Ovary (tissue), 9 donors: ENCODE measurements around the gene ARID5A. TPM values are rescaled to one million over a fixed set of nuclear protein-coding genes. Genes with fewer than 3 reads are reported as not detected.
A peak's percentile ranks its signal among the peaks of the same experiment; 100 is the strongest.

Experiments used
- DNase-seq, 5 donors: peaks; one replicate each; pipeline ENCODE4 v3.0.0-alpha.2; 2019 to 2020
- H3K27ac ChIP-seq, 2 donors: fragments of 200-600 bp; one replicate each; pipeline versions ENCODE4 v1.5.1 to v1.8.0; 2019 to 2022
- H3K27me3 ChIP-seq: fragments of 200-600 bp; one replicate; pipeline ENCODE4 v1.8.0; 2022
- H3K36me3 ChIP-seq: fragments of 200-600 bp; sonication (generic); one replicate; pipeline ENCODE4 v1.5.1; 2019
- H3K4me1 ChIP-seq: one replicate; pipeline ENCODE4 v1.8.1; 2013; ENCODE audit warnings: mild to moderate bottlenecking, moderate library complexity; ENCODE audit not compliant: insufficient read depth
- H3K4me3 ChIP-seq: fragments of 200-600 bp; sonication (generic); one replicate; pipeline ENCODE4 v1.5.1; 2017
- H3K9me3 ChIP-seq, 2 donors: fragments of 200-600 bp in 1 of 2; sonication (generic) in 1 of 2; one replicate each; pipeline versions ENCODE4 v1.5.1 to v1.8.1; 2013 to 2019; ENCODE audit warnings: mild to moderate bottlenecking in 1 of 2, moderate library complexity in 1 of 2
- CTCF ChIP-seq, 3 donors: fragments of 450-650 bp in 2 of 3; fragments of 200-600 bp in 1 of 3; IDR thresholded peaks; one replicate each; pipeline versions ENCODE4 v1.5.1 to v1.8.0; 2016 to 2022; ENCODE audit warnings: antibody characterized with exemption in 3 of 3, mild to moderate bottlenecking in 1 of 3
- EP300 ChIP-seq: sonication (generic); formaldehyde crosslinking; IDR thresholded peaks from one replicate; pipeline ENCODE4 v1.6.1; 2017; ENCODE audit warnings: antibody characterized with exemption
- POLR2A ChIP-seq: fragments of 450-650 bp; IDR thresholded peaks from one replicate; pipeline ENCODE4 v1.6.1; 2017; ENCODE audit warnings: antibody characterized with exemption, mild to moderate bottlenecking, moderate library complexity
- WGBS, 3 donors: extraction: QIAGEN DNeasy Blood & Tissue Kit in 1 of 3; methylation state at CpG; one replicate each; pipeline versions ENCODE4 v1.1.5 to v1.1.7; 2013 to 2017; 5-methylcytosine and 5-hydroxymethylcytosine counted together
- intact Hi-C, 4 donors: fragments of 100-400 bp; cut with DNase I; formaldehyde crosslinking; loops; one replicate each; pipeline versions ENCODE4 v1.11.0 to v1.15.1; 2022 to 2023
- polyA plus RNA-seq, 2 donors: library from polyadenylated mRNA; stranded (reverse); fragments of 200-250 nt in 1 of 2; fragments of 350-450 nt in 1 of 2; fragmentation: Illumina TruSeq in 1 of 2; extraction: RNeasy Lipid Tissue Mini Kit (QIAGEN cat#74804) in 1 of 2; gene quantifications; one replicate each; pipeline ENCODE4 v1.2.3, GENCODE V29; 2013 to 2014
- total RNA-seq, 7 donors: library from RNA; depleted of rRNA in 2 of 7; stranded (reverse); fragments of >200 nt in 2 of 7; fragmentation: NEBNext Ultra II Directional in 3 of 7; extraction: Animal tissue kit (Norgen Biotek cat#: 25700) in 3 of 7; gene quantifications; one replicate each; pipeline versions ENCODE4 v1.1.0 to v1.2.4, GENCODE V29; 2016 to 2023
- donor health status: DM: no; HTN: no; CAD: no; lungs with moderate emphysema.
- donor health status: DM: no; HTN: no; CAD: no.
- donor health status: Bipolar disorder and iron deficiency.
- donor health status: DM: yes; HTN: yes; CAD: no.
- donor health status: DM: no; HTN: no; CAD: no.
- donor health status: DM: yes; HTN: yes; CAD: no.

The ARID5A gene
- total and polyA plus RNA-seq, 9 donors = 1.5 to 46.1 (median 17.1) TPM

GRCh38 chr2:96509114-96509846 is 27.3 kb upstream of the ARID5A start:
- TF ChIP-seq CTCF (IDR thresholded peaks at IDR 0.05) = peak; percentile 91 to 97 (median 91)
- TF ChIP-seq POLR2A = no peak
- TF ChIP-seq EP300 = no peak
- Histone ChIP-seq H3K4me3 (no peak overlapping the region), H3K27ac (no peak overlapping the region), H3K27me3 (no peaks in the 10 kb centered on the region), H3K36me3 (no peaks in the 10 kb centered on the region), H3K4me1 (peaks cover 2% of the 10 kb centered on the region), H3K9me3 (no peaks in the 10 kb centered on the region)
- intact Hi-C loops = loop anchor here (5.0 to 10.0 kb wide), 4 partner anchors 102 to 504 kb away; partner anchors contain the start of gene ASTL (in 3 of the 4)
- peak; percentile 79 to 90 (median 88) for DNase-seq
- WGBS, 3 donors = 23 to 30% (median 27%) methylated on average over 29 to 32 of the region's 32 CpGs

- intact Hi-C loops = loop anchor here (5.0 to 10.0 kb wide), 4 partner anchors 103 to 505 kb away; partner anchors contain the start of gene ASTL (in 3 of the 4)
- H3K4me3 ChIP-seq = no peak overlapping the region
- WGBS, 3 donors = 40 to 46% (median 41%) methylated on average over 11 of the region's 11 CpGs
- TF ChIP-seq EP300 (no peak), POLR2A (no peak), CTCF (IDR thresholded peaks at IDR 0.05) (no peak)
- peaks cover 2% of the 10 kb centered on the region for H3K4me1 ChIP-seq
- no peak overlapping the region for H3K27ac ChIP-seq
- H3K27me3 ChIP-seq = no peaks in the 10 kb centered on the region
- no peaks in the 10 kb centered on the region for H3K36me3 ChIP-seq
- no peaks in the 10 kb centered on the region for H3K9me3 ChIP-seq
- DNase-seq = no peak
These were observed 26.7 kb upstream of the ARID5A start for GRCh38 chr2:96509847-96510230.

- Histone ChIP-seq H3K9me3 (no peaks in the 10 kb centered on the region), H3K27me3 (no peaks in the 10 kb centered on the region), H3K36me3 (no peaks in the 10 kb centered on the region), H3K27ac (no peak overlapping the region), H3K4me3 (no peak overlapping the region), H3K4me1 (peaks cover 2% of the 10 kb centered on the region)
- WGBS, 3 donors = 55 to 70% (median 67%) methylated on average over 6 of the region's 6 CpGs
- TF ChIP-seq POLR2A = no peak
- no peak for TF ChIP-seq CTCF (IDR thresholded peaks at IDR 0.05)
- intact Hi-C loops = no loop called here
- no peak for DNase-seq
These were observed 25.5 kb upstream of the ARID5A start for GRCh38 chr2:96510931-96511595.

- Histone ChIP-seq H3K4me3 (no peak overlapping the region), H3K9me3 (no peaks in the 10 kb centered on the region), H3K36me3 (no peaks in the 10 kb centered on the region), H3K4me1 (peaks cover 2% of the 10 kb centered on the region), H3K27me3 (no peaks in the 10 kb centered on the region), H3K27ac (no peak overlapping the region)
- DNase-seq = no peak
- 78 to 82% (median 82%) methylated on average over 4 of the region's 4 CpGs for WGBS, 3 donors
- TF ChIP-seq POLR2A (no peak), EP300 (no peak), CTCF (IDR thresholded peaks at IDR 0.05) (no peak)
- intact Hi-C loops = no loop called here
These were observed 24.7 kb upstream of the ARID5A start for GRCh38 chr2:96511851-96512250.
